Activated naive CD4-positive, alpha-beta T cell treated with anti-CD3 and anti-CD28 coated beads, Interleukin-2, amount 10 ng/mL, durations not matched to agents 5 hours and 36 hours (primary cell): Measurements from ENCODE around the gene ZNF593OS. TPM values are rescaled to one million over a fixed set of nuclear protein-coding genes. Genes with fewer than 3 reads are reported as not detected.

Experiments
- total RNA-seq, 2 experiments: library from RNA; stranded (reverse); gene quantifications; one replicate each; pipeline ENCODE4 v1.2.3, GENCODE V29; 2021

ZNF593OS gene
- not detected for total RNA-seq

GRCh38 chr1:26171084-26172072, at the start of gene ZNF593OS:
Gene ZNF593OS, minus strand, starts transcription at chr1:26171832. Its CDS starts 171 bp downstream, at chr1:26171661.

GRCh38 chr1:26190373-26190987, 18.8 kb upstream of the ZNF593OS start, which contains the start of gene CATSPER4:
Gene CATSPER4, plus strand, starts transcription at chr1:26190602. Its CDS starts 26 bp downstream, at chr1:26190628.

GRCh38 chr1:26177182-26177684, 5.6 kb upstream of the ZNF593OS start, which contains the start of gene CNKSR1:
Gene CNKSR1, plus strand, starts transcription at chr1:26177491. Its CDS starts 57 bp downstream, at chr1:26177548.

GRCh38 chr1:26169669-26170471, 1.8 kb downstream of the ZNF593OS start, which contains the start of gene ZNF593:
Gene ZNF593, plus strand, starts transcription at chr1:26169908. Its CDS starts 76 bp downstream, at chr1:26169984.

GRCh38 chr1:26168410-26169197, 3.0 kb downstream of the ZNF593OS start, which contains the start of gene C1orf232:
Gene C1orf232, minus strand, starts transcription at chr1:26168963. Its CDS starts 464 bp downstream, at chr1:26168499.

GRCh38 chr1:26158908-26159742, 12.5 kb downstream of the ZNF593OS start, which contains the start of gene FAM110D:
Gene FAM110D, plus strand, starts transcription at chr1:26159079. Its CDS starts 2,213 bp downstream, at chr1:26161292.

Other genes starting within 250 kb of the ZNF593OS start
- 10 to 100 TPM in 1 of 2 experiments, 1 to 10 TPM in 1; 9.9 to 10.7 TPM for gene PAFAH2, start 173.8 kb downstream of the ZNF593OS start, total RNA-seq
- gene EXTL1, start 150.1 kb downstream of the ZNF593OS start, total RNA-seq: not detected
- gene SLC30A2, start 125.7 kb downstream of the ZNF593OS start, total RNA-seq: not detected
- under 1 TPM in 1 of 2 experiments, not detected in 1; 0.39 TPM for gene TRIM63, start 104.2 kb downstream of the ZNF593OS start, total RNA-seq
- gene PDIK1L, start 60.0 kb downstream of the ZNF593OS start, total RNA-seq: 10 to 100 TPM; 20.7 TPM
- not detected for gene FAM110D, start 12.8 kb downstream of the ZNF593OS start, total RNA-seq
- not detected for gene C1orf232, start 2.9 kb downstream of the ZNF593OS start, total RNA-seq
- 10 to 100 TPM; 21.3 to 23.4 TPM for gene ZNF593, start 1.9 kb downstream of the ZNF593OS start, total RNA-seq
- gene CNKSR1, start 5.7 kb upstream of the ZNF593OS start, total RNA-seq: 1 to 10 TPM; 4.7 to 5.0 TPM
- not detected for gene CATSPER4, start 18.8 kb upstream of the ZNF593OS start, total RNA-seq
- 10 to 100 TPM; 32.9 to 36.6 TPM for gene CEP85, start 62.4 kb upstream of the ZNF593OS start, total RNA-seq
- 100 to 1,000 TPM; 481 to 496 TPM for gene SH3BGRL3, start 108.3 kb upstream of the ZNF593OS start, total RNA-seq
- gene UBXN11, start 134.8 kb upstream of the ZNF593OS start, total RNA-seq: 10 to 100 TPM; 37.0 to 39.0 TPM
- gene CD52, start 146.1 kb upstream of the ZNF593OS start, total RNA-seq: 1,000 to 10,000 TPM; 1,759 to 1,791 TPM
- 1 to 10 TPM in 1 of 2 experiments, under 1 TPM in 1; 0.87 to 1.4 TPM for gene CRYBG2, start 182.3 kb upstream of the ZNF593OS start, total RNA-seq
- gene ZNF683, start 200.9 kb upstream of the ZNF593OS start, total RNA-seq: under 1 TPM in 1 of 2 experiments, not detected in 1; 0.31 TPM
- not detected for gene LIN28A, start 239.0 kb upstream of the ZNF593OS start, total RNA-seq